HUDEP-2 (cell line): ENCODE data around the gene ZNF282.

Experiments
- DNase-seq, 76 experiments: peaks; one replicate each; lab custom pipeline; 2025; ENCODE audit not compliant: unreplicated experiment in 76 of 76; lab: John Stamatoyannopoulos, UW

ZNF282 gene

DNA sequence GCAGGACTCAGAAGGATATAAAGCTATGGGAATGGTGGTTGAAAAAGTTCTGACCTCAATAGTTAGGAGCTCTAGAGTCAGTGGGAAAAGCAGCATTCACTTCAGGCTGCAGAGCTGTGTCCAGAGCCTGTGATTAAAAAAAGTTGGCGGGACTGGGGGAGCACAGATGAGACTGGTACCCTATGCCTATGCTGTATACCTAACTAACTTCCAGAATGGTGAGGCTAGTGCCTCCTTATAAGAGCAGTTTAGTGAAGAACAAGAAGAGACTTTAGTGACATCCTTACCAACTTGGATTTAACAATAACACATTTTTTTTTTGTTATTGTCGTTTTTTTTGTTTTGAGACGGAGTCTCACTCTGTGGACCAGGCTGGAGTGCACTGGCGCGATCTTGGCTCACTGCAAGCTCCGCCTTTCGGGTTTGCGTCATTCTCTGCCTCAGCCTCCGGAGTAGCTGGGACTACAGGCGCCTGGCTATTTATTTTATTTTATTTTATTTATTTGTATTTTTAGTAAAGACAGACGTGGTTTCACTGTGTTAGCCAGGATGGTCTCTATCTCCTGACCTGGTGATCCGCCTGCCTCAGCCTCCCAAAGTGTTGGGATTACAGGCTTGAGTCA is 6.6 kb upstream of the ZNF282 start:
- DNase-seq = no peak

DNA sequence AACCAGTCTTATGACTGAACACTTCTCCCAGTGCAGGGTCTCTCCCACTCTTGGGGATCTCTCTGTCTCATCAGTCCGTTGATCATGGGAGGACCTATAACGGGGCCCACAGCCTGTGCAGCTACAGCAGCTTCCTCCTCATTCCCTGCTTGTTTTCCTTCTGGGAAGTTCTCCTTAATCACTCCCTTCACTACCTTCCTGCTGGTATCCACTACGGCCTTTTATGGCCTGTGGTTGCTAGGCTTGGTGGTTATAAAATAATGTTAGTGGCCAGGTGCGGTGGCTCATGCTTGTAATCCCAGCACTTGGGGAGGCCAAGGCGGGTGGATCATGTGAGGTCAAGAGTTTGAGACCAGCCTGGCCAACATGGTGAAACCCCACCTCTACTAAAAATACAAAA is 3.5 kb upstream of the ZNF282 start:
- no peak for DNase-seq

DNA sequence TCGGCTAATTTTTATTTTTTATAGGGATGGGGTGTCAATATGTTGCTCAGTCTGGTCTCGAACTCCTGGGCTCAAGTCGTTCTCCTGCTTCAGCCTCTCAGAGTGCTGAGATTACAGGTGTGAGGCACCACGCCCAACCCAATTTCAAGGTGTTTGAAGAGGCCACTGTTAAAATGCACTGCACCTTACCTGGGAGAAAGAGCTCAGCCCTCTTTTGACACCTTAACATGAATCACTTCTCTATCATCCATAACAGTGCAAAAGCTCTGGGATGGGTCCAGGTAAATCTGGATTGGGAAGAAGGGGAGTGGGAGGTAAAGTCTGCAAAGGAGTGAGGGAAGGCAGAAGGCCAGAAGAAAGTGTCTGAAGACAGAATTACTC is 557 bp upstream of the ZNF282 start:
- DNase-seq = no peak

DNA sequence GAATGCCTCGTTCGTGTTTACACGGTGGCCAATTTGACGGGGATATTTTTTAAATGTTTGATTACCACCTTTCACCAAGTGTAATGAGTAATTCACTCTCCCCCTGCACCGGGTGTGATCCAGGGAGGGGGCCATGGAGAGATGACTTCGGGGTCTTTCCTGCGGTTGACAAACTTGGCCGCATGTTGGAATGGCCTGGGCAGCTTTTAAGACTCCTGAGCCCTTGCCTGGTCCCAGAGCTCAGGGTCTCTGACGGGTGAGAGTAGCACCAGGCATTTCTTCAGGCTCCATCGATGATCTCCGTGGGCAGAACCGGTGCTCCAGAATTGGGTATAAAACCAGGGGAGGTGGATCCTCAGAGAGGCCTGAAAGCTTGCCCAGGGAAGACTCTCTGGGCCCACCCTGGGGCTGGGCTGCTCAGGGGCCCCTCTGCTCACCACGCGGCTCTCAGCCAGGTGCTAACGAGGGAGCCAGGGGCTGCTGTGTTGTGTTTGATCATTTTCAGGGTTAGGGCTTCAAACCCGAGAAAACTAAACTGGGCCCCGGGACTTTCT is 882 bp downstream of the ZNF282 start:
- DNase-seq = peak in 7 of 76 experiments; percentile 4 to 29 (median 10)

DNA sequence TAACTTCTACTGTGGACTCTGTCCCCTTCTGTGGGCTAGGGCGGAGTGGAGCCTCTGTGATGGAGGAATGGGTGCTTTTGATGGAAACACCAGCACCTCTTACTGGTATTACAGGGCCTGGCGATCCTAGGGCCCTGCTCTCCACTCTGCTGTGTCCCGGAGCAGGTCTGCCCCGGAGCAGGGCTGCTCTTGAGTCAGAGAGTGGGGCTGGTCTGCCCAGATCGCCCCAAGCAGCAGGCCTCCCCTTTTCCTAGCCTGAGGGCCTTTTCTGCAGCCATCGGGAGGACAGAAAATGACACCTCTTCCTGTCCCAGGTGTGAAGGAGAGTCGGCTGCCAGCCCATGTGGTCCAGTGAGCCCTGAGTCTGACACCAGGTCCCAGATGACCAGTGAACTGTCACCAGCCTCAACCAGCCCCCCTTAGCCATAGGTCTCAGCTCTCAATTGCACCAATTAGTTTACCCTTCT is 1.4 kb downstream of the ZNF282 start:
- DNase-seq = peak in 9 of 76 experiments; percentile 3 to 29 (median 11)

DNA sequence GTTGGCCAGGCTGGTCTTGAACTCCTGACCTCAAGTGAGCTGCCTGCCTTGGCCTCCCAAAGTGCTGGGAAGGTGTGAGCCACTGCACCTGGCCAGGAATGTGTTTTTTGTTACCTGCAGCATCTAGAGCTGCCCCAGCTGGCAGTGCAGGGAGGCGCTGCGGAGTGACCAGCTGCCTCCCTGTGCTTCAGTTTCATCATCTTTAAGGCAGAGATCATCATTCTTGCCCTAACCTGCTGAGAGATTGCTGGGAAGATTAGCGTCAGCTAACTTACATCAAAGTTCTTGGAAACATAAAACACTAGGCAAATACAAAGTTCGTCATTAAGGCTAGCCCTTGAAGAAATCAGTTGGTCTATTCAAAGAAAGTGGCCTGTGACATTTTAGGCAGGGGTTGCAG is 2.3 kb downstream of the ZNF282 start:
- no peak for DNase-seq

DNA sequence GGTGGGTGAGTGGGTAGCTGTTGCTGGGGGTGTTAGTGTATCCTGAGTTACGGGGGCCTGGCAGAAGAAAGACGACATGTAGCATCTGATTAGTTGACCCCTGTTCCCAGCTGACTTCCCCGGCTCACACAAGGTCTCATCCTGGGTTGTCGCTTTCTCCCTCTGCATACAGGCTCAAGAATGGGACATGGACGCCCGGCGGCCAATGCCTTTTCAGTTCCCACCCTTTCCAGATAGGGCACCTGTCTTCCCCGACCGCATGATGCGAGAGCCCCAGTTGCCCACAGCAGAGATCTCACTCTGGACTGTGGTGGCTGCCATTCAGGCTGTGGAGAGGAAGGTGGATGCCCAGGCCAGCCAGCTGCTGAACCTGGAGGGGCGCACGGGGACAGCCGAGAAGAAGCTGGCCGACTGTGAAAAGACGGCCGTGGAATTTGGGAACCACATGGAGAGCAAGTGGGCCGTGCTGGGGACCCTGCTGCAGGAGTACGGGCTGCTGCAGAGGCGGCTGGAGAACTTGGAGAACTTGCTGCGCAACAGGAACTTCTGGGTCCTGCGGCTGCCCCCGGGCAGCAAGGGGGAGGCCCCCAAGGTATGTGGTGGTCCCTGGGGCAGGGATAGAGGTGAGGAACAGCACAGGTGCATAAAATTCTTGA is 2.9 kb downstream of the ZNF282 start:
- DNase-seq = no peak

DNA sequence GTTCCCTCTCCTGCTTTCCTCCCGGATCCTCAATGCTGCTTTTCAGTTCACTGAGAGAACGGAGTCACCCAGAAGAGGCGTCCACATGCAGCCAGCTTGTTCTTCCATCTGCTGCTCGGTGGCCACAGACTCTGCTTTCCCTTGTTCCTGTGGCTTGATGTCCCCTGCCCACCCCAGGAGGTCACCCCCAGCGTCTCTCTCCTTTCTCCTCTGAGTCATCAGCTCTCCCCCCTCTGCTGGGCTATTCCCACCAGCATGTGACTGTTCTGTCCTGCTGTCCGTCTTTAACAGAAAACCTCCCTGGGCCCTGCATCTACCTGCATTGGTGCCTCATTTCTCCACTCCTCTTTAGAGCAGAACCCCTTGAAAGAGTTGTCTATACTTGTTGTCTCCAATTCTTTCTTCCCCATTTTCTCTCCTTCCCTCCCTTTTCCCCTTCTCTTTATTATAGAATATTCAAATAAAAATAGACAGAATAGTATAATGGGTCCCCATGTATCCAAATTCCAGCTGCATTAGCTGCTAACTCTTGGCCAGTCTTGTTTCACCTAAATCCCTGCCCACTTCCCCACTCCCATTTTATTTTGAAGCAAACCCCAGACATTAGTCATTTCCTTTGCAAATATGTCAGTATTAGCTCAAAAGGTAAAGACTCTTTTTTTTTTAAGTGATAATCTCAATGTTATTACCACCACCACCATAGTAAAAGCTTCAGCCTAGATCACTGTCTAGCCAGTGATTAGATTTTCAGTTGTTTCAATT is 4.1 kb downstream of the ZNF282 start:
- no peak for DNase-seq

DNA sequence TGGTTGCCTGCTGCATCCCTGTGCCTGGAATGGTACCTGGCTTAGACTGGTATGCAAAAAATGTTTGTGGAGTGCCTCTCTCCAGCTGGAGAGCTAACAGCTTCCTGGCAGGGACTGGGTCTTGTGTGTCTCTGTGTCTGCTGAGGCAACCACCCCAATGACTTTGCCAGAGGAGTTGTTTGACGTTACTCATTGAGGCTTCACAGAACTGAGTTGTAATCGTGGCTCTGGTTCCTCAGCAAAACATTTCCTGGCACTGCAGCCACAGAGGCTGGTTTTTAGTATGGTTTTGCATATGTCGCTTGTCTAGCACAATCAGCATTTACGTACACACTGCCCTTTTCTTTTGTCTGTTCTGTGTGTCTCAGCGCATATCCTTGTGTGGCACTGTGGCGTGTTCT is 7.5 kb downstream of the ZNF282 start:
- DNase-seq = no peak

DNA sequence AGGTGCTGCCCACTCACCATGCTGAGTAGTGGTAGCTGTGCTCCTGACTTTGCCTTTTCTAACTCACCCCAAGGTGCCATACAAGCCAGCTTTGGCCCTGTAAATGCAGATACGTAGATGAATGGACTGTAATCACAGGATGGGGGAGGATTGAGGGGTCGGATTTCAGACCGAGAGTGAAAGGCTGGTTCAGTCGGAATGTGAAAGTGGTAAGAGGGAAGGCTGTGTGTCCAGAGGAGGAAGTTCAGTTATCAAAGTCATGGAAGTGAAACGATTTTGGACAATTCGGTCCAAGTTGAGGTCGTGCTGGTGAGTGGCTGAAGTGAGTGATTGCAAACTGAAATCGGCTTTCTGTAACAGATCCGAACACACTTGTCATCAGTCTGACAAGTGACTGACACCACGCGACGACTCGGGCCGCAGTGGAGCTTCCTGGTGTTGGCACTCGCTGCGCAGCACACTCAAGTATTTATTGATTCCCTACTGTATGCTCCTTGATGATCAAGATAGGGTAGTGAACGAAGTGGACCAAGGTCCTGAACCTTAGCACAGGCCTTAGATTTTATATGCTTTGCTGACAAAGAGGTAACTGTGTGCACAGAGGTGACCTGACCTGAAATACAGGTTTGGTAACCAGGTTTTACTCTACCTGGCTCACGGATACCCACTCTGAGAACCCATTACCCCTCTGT is 10.5 kb downstream of the ZNF282 start:
- DNase-seq = no peak

DNA sequence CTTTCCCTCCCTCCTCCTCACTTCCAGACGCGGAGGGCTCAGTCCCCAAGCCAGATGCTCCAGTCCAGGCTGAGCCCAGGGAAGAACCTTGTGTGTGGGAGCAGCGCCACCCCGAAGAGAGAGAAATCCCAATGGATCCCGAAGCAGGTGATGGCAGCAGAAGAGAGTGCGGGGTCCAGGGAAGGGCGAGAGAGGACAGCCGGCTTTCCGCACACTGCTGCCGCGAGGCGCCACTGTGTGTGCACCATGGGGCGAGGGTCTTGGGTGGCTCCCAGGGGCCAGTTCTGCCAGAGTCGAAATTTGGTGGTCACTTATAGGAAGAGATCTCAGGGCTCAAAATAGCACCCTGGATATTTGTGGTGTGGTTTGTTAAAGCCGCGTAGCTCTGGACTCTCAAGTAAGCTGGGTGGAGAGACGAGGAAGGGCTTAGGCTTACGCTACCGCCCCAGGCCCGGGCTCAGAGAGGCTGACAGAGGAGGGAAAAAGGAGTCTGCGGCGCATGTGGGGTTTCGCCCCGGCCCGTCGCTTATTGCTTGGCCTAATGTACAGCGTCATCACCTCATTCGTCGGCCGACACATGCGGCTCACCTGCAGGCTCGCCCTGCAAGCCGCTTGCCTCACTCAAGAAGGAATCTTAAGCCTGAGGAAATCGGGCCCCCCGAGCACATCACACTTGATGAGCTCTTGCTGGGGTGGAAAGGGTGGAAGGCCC is 12.1 kb downstream of the ZNF282 start:
- DNase-seq = no peak

DNA sequence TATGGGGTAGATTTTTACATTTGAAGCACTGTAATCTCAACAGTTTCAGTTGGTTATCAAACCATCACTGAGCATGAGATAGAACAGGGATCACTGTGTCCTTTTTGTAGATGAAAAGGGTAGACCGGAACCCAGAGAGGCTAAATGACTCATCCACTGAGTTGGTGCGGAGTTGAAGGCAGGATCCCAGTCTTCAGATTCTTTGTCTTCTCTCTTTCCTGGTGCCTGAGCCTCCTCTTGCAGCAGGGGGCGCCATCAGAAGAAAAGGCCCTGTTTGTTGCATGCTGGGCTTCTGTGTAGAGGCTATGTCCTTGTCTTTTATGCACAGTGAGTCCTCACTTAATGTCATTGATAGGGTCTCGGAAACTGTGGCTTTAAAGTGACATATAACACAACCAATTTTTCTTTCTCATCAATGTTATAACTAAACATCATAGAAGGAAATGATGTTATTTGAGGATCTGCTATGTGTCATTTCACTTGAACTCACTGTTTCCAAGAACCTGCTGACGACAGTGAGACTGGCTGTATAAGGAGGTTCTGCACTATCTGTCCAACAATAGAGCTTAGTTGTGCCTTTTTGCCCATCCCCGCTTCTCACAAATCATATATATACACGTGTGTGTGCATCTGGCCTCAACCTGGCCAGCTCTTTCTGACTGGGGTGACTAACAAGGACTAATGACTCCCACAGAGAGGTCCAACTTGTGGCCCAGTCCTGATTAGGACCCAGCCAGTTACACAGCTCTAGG is 14.3 kb downstream of the ZNF282 start:
- DNase-seq = peak in 69 of 76 experiments; percentile 3 to 81 (median 56)

DNA sequence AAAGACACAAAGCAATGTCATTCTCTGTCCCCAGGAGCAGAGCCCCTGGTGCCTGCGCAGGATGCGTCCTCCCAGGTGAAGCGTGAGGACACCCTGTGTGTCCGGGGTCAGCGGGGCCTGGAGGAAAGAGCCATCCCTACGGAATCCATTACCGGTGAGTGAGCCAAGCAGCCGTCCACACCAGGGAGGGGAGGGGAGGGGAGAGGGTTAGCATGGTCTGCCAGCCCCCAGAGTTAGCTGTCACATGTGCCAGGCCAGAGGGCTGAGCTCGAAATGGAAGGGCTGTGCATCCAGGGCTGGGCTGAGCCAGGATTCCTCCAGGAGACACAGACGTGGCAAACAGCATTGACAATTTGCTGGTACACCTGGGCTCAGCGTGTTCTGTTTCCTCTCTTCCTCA is 15.2 kb downstream of the ZNF282 start:
- DNase-seq = no peak

DNA sequence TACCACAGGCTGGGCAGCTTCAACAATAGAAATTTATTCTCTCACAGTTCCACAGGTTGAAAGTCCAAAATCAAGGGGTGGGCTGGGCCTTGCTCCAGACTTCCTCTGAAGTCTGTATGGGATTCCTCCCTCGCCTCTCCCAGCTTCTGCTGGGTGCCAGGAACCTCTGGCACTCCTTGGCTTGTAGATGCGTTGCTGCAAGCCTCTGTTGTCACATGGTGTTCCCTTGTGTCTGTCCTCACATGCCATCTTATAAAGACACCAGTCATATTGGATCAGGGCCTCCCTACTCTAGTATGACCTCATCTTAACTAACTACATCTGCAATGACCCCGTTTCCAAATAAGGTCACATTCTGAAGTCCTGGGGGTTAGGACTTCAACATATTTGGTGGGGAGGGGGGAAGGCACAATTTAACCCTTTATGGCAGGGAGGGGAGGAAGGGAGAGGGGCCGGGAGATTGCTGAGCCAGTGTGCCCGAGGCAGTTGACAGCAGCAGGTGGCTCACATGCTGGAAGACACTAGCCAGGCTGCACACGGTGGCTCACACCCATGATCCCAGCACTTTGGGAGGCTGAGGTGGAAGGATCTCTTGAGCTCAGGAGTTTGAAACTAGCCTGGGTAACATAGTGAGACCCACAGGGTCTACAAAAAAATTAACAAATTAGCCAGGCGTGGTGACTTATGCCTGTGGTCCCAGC is 18.8 kb downstream of the ZNF282 start:
- DNase-seq = no peak

DNA sequence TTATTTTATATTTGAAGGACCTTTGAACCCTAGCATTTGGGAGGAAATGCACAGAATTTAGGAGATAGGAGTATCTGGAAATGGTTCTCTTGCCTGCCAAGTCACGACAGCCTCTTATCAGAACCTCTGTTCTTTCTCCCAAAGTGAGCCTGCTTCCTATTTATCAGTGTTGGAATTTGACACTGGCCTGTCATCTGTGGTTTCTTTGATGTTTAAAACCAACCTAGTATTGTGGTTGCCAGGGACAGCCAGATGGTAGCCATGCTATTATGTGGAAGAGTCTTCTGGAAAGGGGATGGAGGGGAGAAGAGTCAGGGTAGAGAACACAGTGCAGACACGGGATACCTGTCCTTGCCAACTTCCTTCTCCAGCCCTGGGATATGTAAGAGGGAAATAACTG is 21.1 kb downstream of the ZNF282 start:
- DNase-seq = no peak

DNA sequence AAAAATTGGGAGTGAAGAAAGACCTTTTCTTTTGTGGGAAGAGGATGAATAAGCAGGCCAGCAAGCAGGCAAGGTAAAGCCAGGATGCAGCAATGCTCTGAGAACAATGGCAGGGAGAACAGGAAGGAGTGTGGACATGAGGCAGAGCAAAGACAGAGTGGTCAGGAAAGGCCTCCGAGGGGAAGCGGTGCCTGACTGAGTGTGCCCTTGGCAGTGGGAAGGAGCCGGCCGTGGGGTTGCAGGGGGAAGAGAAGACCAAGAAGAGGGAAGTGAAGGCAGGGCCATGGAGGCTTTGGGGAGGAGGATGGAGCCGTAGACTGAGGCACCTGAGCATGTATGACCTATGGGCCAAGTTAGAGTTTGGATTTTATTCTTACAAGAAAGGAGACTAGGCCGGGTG is 22.2 kb downstream of the ZNF282 start:
- DNase-seq = no peak

DNA sequence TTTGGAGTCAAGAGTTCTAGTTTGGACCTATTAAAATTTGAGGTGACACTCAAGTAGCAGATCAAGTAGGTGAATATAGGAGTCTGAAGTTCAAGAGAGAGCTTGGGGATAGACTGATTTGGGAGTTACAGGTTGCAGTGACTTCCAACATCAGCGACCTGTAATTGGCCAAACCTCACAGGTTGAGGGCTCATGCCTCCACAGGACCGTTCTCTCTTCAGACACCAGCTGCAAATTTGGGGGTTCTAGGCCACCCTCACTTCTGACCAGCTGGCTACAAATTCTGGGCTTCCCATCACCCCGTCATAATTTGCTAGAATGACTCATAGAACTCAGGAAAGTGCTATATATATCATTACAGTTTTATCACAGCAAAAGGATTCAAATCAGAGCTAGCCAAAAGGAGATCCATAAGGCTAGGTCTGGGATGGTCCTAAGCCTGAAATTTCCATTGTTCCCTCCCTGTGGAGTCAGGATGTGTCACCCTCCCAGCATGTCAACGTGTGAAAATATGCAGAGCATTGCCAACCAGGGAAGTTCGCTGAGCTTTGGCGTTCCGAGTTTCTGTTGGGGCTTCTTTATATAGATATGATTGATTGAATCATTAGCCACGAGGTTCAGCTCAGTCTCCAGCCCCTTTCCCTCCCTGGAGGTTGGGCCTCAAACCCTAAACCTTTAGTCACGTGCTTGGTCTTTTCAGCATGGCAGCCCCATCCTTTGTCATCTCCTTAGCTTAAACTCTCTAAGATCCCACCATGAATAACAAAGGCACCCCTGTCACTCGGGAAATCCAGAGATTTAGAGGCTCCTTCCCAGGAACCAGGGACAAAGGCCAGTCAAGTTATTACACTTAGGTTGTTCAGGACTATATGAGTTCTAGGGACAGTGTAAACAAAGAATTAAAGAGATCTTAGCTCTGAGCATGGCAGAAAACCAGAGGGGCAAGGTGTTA is 23.4 kb downstream of the ZNF282 start:
- DNase-seq = no peak

DNA sequence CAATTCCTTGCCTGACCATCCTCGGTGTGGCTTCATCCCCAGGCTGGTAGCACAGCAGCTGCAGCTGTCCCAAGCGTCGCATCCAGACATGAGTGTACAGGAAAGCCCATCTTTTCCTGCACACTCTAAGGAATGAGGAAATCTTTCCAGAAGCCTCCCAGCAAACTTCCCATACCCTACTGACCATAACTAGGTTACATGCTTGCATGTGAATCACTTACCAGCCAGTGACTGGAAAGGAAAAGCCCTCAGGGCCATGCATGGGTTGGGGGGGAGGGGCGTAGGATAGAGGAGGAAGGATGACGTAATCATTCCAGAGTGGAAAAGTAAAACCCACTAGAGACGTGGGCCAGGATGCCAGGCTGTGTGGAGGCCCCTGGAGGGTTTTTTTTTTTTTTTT is 25.2 kb downstream of the ZNF282 start:
- no peak for DNase-seq
